ENCODE measurements around the gene C1QTNF8. TPM values are rescaled to one million over a fixed set of nuclear protein-coding genes. Genes with fewer than 3 reads are reported as not detected.
A peak's percentile ranks its signal among the peaks of the same experiment; 100 is the strongest.

Gene C1QTNF8
- polyA plus RNA-seq, 3 donors: not detected

GRCh38 chr16:1127971-1128715, 32.1 kb upstream of the C1QTNF8 start:
- no peak for DNase-seq (ENCODE audit: low read depth in 3 of 3, low spot score in 2 of 3)

- no peak for DNase-seq (ENCODE audit: low read depth in 3 of 3, low spot score in 2 of 3)
Observed at GRCh38 chr16:1127101-1127500, 31.1 kb upstream of the C1QTNF8 start.

- no peak for DNase-seq (ENCODE audit: low read depth in 3 of 3, low spot score in 2 of 3)
Observed at GRCh38 chr16:1126586-1126985, 30.5 kb upstream of the C1QTNF8 start.

GRCh38 chr16:1126044-1126443, 30.0 kb upstream of the C1QTNF8 start:
- no peak for DNase-seq (ENCODE audit: low read depth in 3 of 3, low spot score in 2 of 3)

- peak; percentile 40 to 61 (median 44) for DNase-seq (ENCODE audit: low read depth in 3 of 3, low spot score in 2 of 3)
Observed at GRCh38 chr16:1125471-1125870, 29.4 kb upstream of the C1QTNF8 start.

- DNase-seq (ENCODE audit: low read depth in 3 of 3, low spot score in 2 of 3): no peak
Observed at GRCh38 chr16:1124795-1125194, 28.8 kb upstream of the C1QTNF8 start.

- DNase-seq (ENCODE audit: low read depth in 3 of 3, low spot score in 2 of 3): no peak
Observed at GRCh38 chr16:1124291-1124690, 28.2 kb upstream of the C1QTNF8 start.

GRCh38 chr16:1123525-1124230, 27.6 kb upstream of the C1QTNF8 start:
- no peak for DNase-seq (ENCODE audit: low read depth in 3 of 3, low spot score in 2 of 3)

GRCh38 chr16:1122398-1122765, 26.3 kb upstream of the C1QTNF8 start:
- no peak for DNase-seq (ENCODE audit: low read depth in 3 of 3, low spot score in 2 of 3)

GRCh38 chr16:1121601-1122397, 25.8 kb upstream of the C1QTNF8 start:
- no peak for DNase-seq (ENCODE audit: low read depth in 3 of 3, low spot score in 2 of 3)

- DNase-seq (ENCODE audit: low read depth in 3 of 3, low spot score in 2 of 3): no peak
Observed at GRCh38 chr16:1121009-1121408, 25.0 kb upstream of the C1QTNF8 start.

GRCh38 chr16:1120577-1120941, 24.5 kb upstream of the C1QTNF8 start:
- DNase-seq (ENCODE audit: low read depth in 3 of 3, low spot score in 2 of 3): no peak

GRCh38 chr16:1119766-1120576, 23.9 kb upstream of the C1QTNF8 start:
- DNase-seq (ENCODE audit: low read depth in 3 of 3, low spot score in 2 of 3): no peak

- DNase-seq (ENCODE audit: low read depth in 3 of 3, low spot score in 2 of 3): no peak
Observed at GRCh38 chr16:1119129-1119528, 23.1 kb upstream of the C1QTNF8 start.

GRCh38 chr16:1117926-1118325, 21.9 kb upstream of the C1QTNF8 start:
- DNase-seq (ENCODE audit: low read depth in 3 of 3, low spot score in 2 of 3): no peak

- DNase-seq (ENCODE audit: low read depth in 3 of 3, low spot score in 2 of 3): no peak
Observed at GRCh38 chr16:1117176-1117900, 21.3 kb upstream of the C1QTNF8 start.

GRCh38 chr16:1116693-1117077, 20.6 kb upstream of the C1QTNF8 start:
- DNase-seq (ENCODE audit: low read depth in 3 of 3, low spot score in 2 of 3): no peak

- DNase-seq (ENCODE audit: low read depth in 3 of 3, low spot score in 2 of 3): no peak
Observed at GRCh38 chr16:1113889-1114526, 18.0 kb upstream of the C1QTNF8 start.

GRCh38 chr16:1113489-1113888, 17.4 kb upstream of the C1QTNF8 start:
- DNase-seq (ENCODE audit: low read depth in 3 of 3, low spot score in 2 of 3): no peak
